GM12878 (cell line): ENCODE measurements around the gene CDK5RAP1. TPM values are rescaled to one million over a fixed set of nuclear protein-coding genes. Genes with fewer than 3 reads are reported as not detected.

ENCODE experiments used
- ATAC-seq: fragments of 200-7000 bp; cut with Tn5 transposase; 3 replicates; pipeline ENCODE4 v1.9.1; 2020; ENCODE audit warnings: mild to moderate bottlenecking, moderate library complexity
- BruUV-seq: library from RNA; stranded (reverse); fragments of 400-500 nt; replicated peaks from 2 replicates; lab custom pipeline; 2021; lab: Mats Ljungman, UMichigan
- CTCF ChIA-PET: fragments of 300-600 bp; sonication (Branson Sonifier 250); formaldehyde crosslinking; extraction: SDS; loops from one replicate; lab custom pipeline; 2021; ENCODE audit warnings: inconsistent platforms; lab: Yijun Ruan, JAX
- POLR2A ChIA-PET: fragments of 350-600 bp; formaldehyde crosslinking; extraction: SDS; loops from one replicate; lab custom pipeline; 2021; ENCODE audit warnings: inconsistent platforms; lab: Charles Lee
- RAD21 ChIA-PET: fragments of 300-600 bp; sonication (Branson Sonifier 250); formaldehyde crosslinking; loops from one replicate; lab custom pipeline; 2023; ENCODE audit warnings: antibody characterized with exemption; ENCODE audit not compliant: unreplicated experiment; lab: Charles Lee
- SMC1A ChIA-PET: fragments of 300-600 bp; sonication (Branson Sonifier 250); formaldehyde crosslinking; loops from one replicate; lab custom pipeline; 2023; ENCODE audit not compliant: unreplicated experiment, uncharacterized antibody; lab: Charles Lee
- DNase-seq: peaks from one replicate; pipeline ENCODE4 v3.0.0-alpha.2; 2011; ENCODE audit warnings: low read depth, low spot score
- FAIRE-seq: peaks from 3 replicates; lab custom pipeline; 2011; peaks lifted over from hg19 to GRCh38; lab: Jason Lieb, UNC
- H2AFZ ChIP-seq: 2 replicates; pipeline ENCODE4 v1.6.0; 2011; ENCODE audit warnings: low read depth, low read length, control low read depth; ENCODE audit not compliant: control insufficient read depth
- H3K27ac ChIP-seq: 2 replicates; pipeline ENCODE4 v1.5.1; 2011; ENCODE audit warnings: control low read depth; ENCODE audit not compliant: control insufficient read depth, insufficient read depth
- H3K27me3 ChIP-seq, 2 experiments: replicated peaks in 1 of 2; 2 replicates each; pipeline versions ENCODE4 v1.6.0 to v1.6.1; 2011; ENCODE audit warnings: low read length in 1 of 2; ENCODE audit not compliant: control insufficient read depth in 2 of 2, insufficient read depth in 2 of 2
- H3K36me3 ChIP-seq, 2 experiments: 2 replicates each; pipeline ENCODE4 v1.5.1; 2011; ENCODE audit warnings: low read length in 1 of 2; ENCODE audit not compliant: control insufficient read depth in 2 of 2, insufficient read depth in 2 of 2
- H3K4me1 ChIP-seq: 2 replicates; pipeline ENCODE4 v1.6.1; 2011; ENCODE audit warnings: mild to moderate bottlenecking, low read length, moderate library complexity, mixed read lengths; ENCODE audit not compliant: control insufficient read depth, insufficient read depth
- H3K4me2 ChIP-seq: 2 replicates; pipeline ENCODE4 v1.6.0; 2011; ENCODE audit warnings: control low read depth; ENCODE audit not compliant: control insufficient read depth, insufficient read depth
- H3K4me3 ChIP-seq: fragments of 200-600 bp; sonication (generic); 2 replicates; pipeline ENCODE4 v1.5.1; 2016
- H3K79me2 ChIP-seq: 2 replicates; pipeline ENCODE4 v1.6.0; 2011; ENCODE audit warnings: low read length; ENCODE audit not compliant: control insufficient read depth, insufficient read depth
- H3K9ac ChIP-seq: 2 replicates; pipeline ENCODE4 v1.8.0; 2011; ENCODE audit warnings: low read length, control low read depth, mixed read lengths; ENCODE audit not compliant: control insufficient read depth, insufficient read depth
- H3K9me3 ChIP-seq: replicated peaks from 3 replicates; pipeline ENCODE4 v1.5.1; 2011; ENCODE audit warnings: mild to moderate bottlenecking, low read length; ENCODE audit not compliant: control insufficient read depth, insufficient read depth
- H4K20me1 ChIP-seq: 2 replicates; pipeline ENCODE4 v1.6.0; 2011; ENCODE audit not compliant: control insufficient read depth, insufficient read depth
- ASH2L ChIP-seq: fragments of 300-600, 200-600 bp; sonication (generic); IDR thresholded peaks from 2 replicates; pipeline ENCODE4 v1.6.1; 2017; ENCODE audit warnings: low read depth, mild to moderate bottlenecking, borderline replicate concordance
- CBFB ChIP-seq: IDR thresholded peaks from 2 replicates; pipeline ENCODE4 v1.6.1; 2016; ENCODE audit warnings: antibody characterized with exemption, low read depth
- CBX3 ChIP-seq: fragments of 200-600 bp; sonication (generic); IDR thresholded peaks from 2 replicates; pipeline ENCODE4 v1.6.1; 2016; ENCODE audit warnings: low read depth, borderline replicate concordance
- FOS ChIP-seq: IDR thresholded peaks from 3 replicates; pipeline ENCODE4 v1.6.1; 2011; ENCODE audit warnings: borderline replicate concordance; ENCODE audit not compliant: insufficient read length; ENCODE audit errors: extremely low read depth
- HDAC6 ChIP-seq: fragments of 200-600 bp; sonication (generic); IDR thresholded peaks from one replicate; pipeline ENCODE4 v1.8.0; 2017; ENCODE audit warnings: antibody characterized with exemption; ENCODE audit not compliant: unreplicated experiment
- HDGF ChIP-seq: fragments of 450-650 bp; IDR thresholded peaks from 2 replicates; pipeline ENCODE4 v1.6.1; 2016; ENCODE audit warnings: antibody characterized with exemption
- NR2C2 ChIP-seq: IDR thresholded peaks from 2 replicates; pipeline ENCODE4 v1.6.1; 2011; ENCODE audit warnings: borderline replicate concordance, low read depth; ENCODE audit not compliant: control insufficient read depth, insufficient read length
- PAX8 ChIP-seq: fragments of 450-650 bp; IDR thresholded peaks from 2 replicates; pipeline ENCODE4 v1.6.1; 2017; ENCODE audit warnings: mild to moderate bottlenecking, moderate library complexity
- POLR2AphosphoS5 ChIP-seq: IDR thresholded peaks from 2 replicates; pipeline ENCODE4 v1.6.1; 2011; ENCODE audit warnings: mild to moderate bottlenecking, low read length, inconsistent platforms
- RB1 ChIP-seq: fragments of 450-650 bp; formaldehyde crosslinking; IDR thresholded peaks from 2 replicates; pipeline ENCODE4 v1.6.1; 2017; ENCODE audit warnings: mild to moderate bottlenecking, borderline replicate concordance
- REST ChIP-seq: IDR thresholded peaks from 2 replicates; pipeline ENCODE4 v1.6.1; 2012; ENCODE audit warnings: mild to moderate bottlenecking, low read depth, low read length
- SPI1 ChIP-seq: IDR thresholded peaks from 2 replicates; pipeline ENCODE4 v1.6.1; 2011; ENCODE audit warnings: low read depth, mild to moderate bottlenecking, low read length, moderate library complexity, borderline replicate concordance; ENCODE audit not compliant: insufficient read depth
- SREBF1 ChIP-seq: IDR thresholded peaks from 2 replicates; pipeline ENCODE4 v1.6.1; 2012; ENCODE audit warnings: mild to moderate bottlenecking, low read length
- ZBED1 ChIP-seq: IDR thresholded peaks from 2 replicates; pipeline ENCODE4 v1.6.1; 2016; ENCODE audit warnings: borderline replicate concordance
- WGBS: methylation state at CpG from one replicate; pipeline ENCODE4 v1.1.6; 2016; ENCODE audit warnings: low lambda C conversion rate; ENCODE audit not compliant: insufficient replicate concordance, insufficient coverage; ENCODE audit errors: missing lambda C conversion rate; 5-methylcytosine and 5-hydroxymethylcytosine counted together
- in situ Hi-C: fragments of 300-500 bp; cut with MboI; formaldehyde crosslinking; loops from 9 replicates; pipeline ENCODE4 v1.14.3; 2018; ENCODE audit warnings: mixed read lengths
- intact Hi-C: fragments of 100-400 bp; cut with micrococcal nuclease; formaldehyde crosslinking; loops from one replicate; pipeline ENCODE4 v1.14.2; 2022; ENCODE audit not compliant: unreplicated experiment
- polyA plus RNA-seq, 11 experiments: library from polyadenylated mRNA; depleted of rRNA in 4 of 11; unstranded in 6 of 11; stranded (reverse) in 5 of 11; fragments of >200 nt; fragmentation: Nextera tagmentation in 4 of 11; fragmentation: Illumina TruSeq in 1 of 11; extraction: Ambion mirVana in 4 of 11; extraction: Trizol in 1 of 11; gene quantifications; 1 replicate in 1 of 11; 2 replicates in 10 of 11; pipeline versions ENCODE4 v1.2.1 to v1.2.3, GENCODE V29; 2011 to 2016; ENCODE audit warnings: inconsistent platforms in 2 of 11, missing spikeins in 2 of 11, low read depth in 1 of 11
- total RNA-seq, 4 experiments: library from RNA; depleted of rRNA in 3 of 4; stranded (reverse); fragments of >200 nt in 3 of 4; fragmentation: Illumina TruSeq in 1 of 4; extraction: Trizol in 1 of 4; gene quantifications; 2 replicates each; pipeline versions ENCODE4 v1.2.1 to v1.2.3, GENCODE V29; 2013 to 2021

Gene CDK5RAP1
- total and polyA plus RNA-seq, 10 of the 15 experiments (the other 5 are each of a cell fraction or from before 2014, with no cell fraction given), result 30.4 to 67.6 (median 38.8) TPM

- H4K20me1 ChIP-seq, result no peaks in the 10 kb centered on the region
- no TSS peak for BruUV-seq
- peaks cover 9% of the 10 kb centered on the region for H3K4me1 ChIP-seq
- ChIA-PET POLR2A (no interaction called here), RAD21 (no interaction called here), CTCF (no interaction called here), SMC1A (interaction anchor here (0.6 kb wide), 1 partner anchor 120 kb away, joined by 3 read pairs; no protein-coding TSS in a partner anchor)
- no peaks in the 10 kb centered on the region for H3K27me3 ChIP-seq
- H3K4me3 ChIP-seq, result no peak overlapping the region
- H3K79me2 ChIP-seq, result no peaks in the 10 kb centered on the region
- in situ Hi-C loops, result no loop called here
- peak; percentile 72 for ATAC-seq
- H3K36me3 ChIP-seq, result no peaks in the 10 kb centered on the region; a peak in 1 of 4 replicates
- H3K9ac ChIP-seq, result no peak overlapping the region
- no peak overlapping the region for H3K27ac ChIP-seq
- peak; percentile 47 for DNase-seq
- intact Hi-C loops, result no loop called here
- WGBS, result 20% methylated on average over 18 of the region's 18 CpGs
- peak overlapping the region; percentile 22; the same call in 1 of the 2 replicates for H3K4me2 ChIP-seq
- no peak overlapping the region for H2AFZ ChIP-seq
- H3K9me3 ChIP-seq, result no peaks in the 10 kb centered on the region; the same call in 2 of the 3 replicates
- no peak for FAIRE-seq
- TF ChIP-seq POLR2AphosphoS5 (no peak), SREBF1 (no peak), SPI1 (peak; percentile 14; the same call in 1 of the 2 replicates), HDAC6 (no peak)
Observed at GRCh38 chr20:33408716-33409654, 7.7 kb upstream of the CDK5RAP1 start.

DNA sequence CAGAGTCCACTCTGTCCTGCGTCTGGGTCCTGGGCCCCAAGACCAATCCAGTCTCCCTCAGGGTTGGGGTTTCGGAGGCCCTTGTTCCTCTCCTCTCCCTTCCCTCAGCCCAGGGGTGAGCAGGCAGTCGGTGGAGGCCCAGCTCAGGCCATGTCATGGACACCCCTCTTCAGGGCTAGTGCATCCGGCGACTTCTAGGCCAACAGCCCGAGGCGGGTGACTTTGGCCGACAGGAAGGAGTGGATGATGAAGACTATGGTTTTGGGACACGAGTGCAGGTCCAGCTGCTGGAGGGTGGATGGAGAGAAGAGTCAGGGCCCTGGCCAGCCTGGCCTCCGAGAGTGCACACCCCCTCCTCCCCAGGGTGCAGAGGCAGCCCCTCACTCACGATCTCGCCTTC, 7.0 kb upstream of the CDK5RAP1 start:
- RAD21 ChIA-PET, result no interaction called here
- H3K9ac ChIP-seq, result no peak overlapping the region
- in situ Hi-C loops (no loop called here), intact Hi-C loops (no loop called here)
- SMC1A ChIA-PET, result interaction anchor here (0.6 kb wide), 1 partner anchor 121 kb away, joined by 3 read pairs; no protein-coding TSS in a partner anchor
- FAIRE-seq (no peak), DNase-seq (no peak), ATAC-seq (no peak)
- no peaks in the 10 kb centered on the region for H4K20me1 ChIP-seq
- POLR2A ChIA-PET, result no interaction called here
- H3K79me2 ChIP-seq, result no peaks in the 10 kb centered on the region
- peaks cover 9% of the 10 kb centered on the region for H3K4me1 ChIP-seq
- H3K9me3 ChIP-seq, result no peaks in the 10 kb centered on the region; the same call in 2 of the 3 replicates
- no peak overlapping the region for H3K4me2 ChIP-seq
- WGBS, result 48% methylated on average over 12 of the region's 12 CpGs
- H3K27ac ChIP-seq, result no peak overlapping the region
- H3K27me3 ChIP-seq, result no peaks in the 10 kb centered on the region
- CTCF ChIA-PET, result no interaction called here
- no peaks in the 10 kb centered on the region; a peak in 1 of 4 replicates for H3K36me3 ChIP-seq
- H2AFZ ChIP-seq, result no peak overlapping the region
- no TSS peak for BruUV-seq
- H3K4me3 ChIP-seq, result no peak overlapping the region
- TF ChIP-seq CBFB (no peak), NR2C2 (no peak), REST (no peak), ASH2L (no peak), ZBED1 (no peak), HDGF (no peak), CBX3 (no peak), PAX8 (no peak), RB1 (no peak), SPI1 (no peak), FOS (no peak)
